GM23338 (cell line): ENCODE measurements around the gene NT5C2. TPM values are rescaled to one million over a fixed set of nuclear protein-coding genes. Genes with fewer than 3 reads are reported as not detected.

Source experiments
- ATAC-seq: fragments of 200-7000 bp; cut with Tn5 transposase; 3 replicates; pipeline ENCODE4 v1.9.1; 2020
- DNase-seq: peaks from one replicate; pipeline ENCODE4 v3.0.0-alpha.2; 2015; ENCODE audit warnings: low spot score
- H2AFZ ChIP-seq: fragments of 200-600 bp; sonication (generic); 2 replicates; pipeline ENCODE4 v1.8.0; 2016; ENCODE audit warnings: antibody characterized with exemption, mild to moderate bottlenecking, moderate library complexity
- H3F3A ChIP-seq: fragments of 200-600 bp; sonication (generic); replicated peaks from 2 replicates; pipeline ENCODE4 v1.8.0; 2017; ENCODE audit warnings: antibody characterized with exemption, mixed run types, low read depth
- H3K27ac ChIP-seq: fragments of 200-600 bp; sonication (generic); 2 replicates; pipeline ENCODE4 v1.6.1; 2016; ENCODE audit warnings: low read depth
- H3K27me3 ChIP-seq: fragments of 200-600 bp; sonication (generic); 2 replicates; pipeline ENCODE4 v1.8.0; 2016; ENCODE audit warnings: mild to moderate bottlenecking, mixed run types, moderate library complexity; ENCODE audit not compliant: insufficient read depth
- H3K36me3 ChIP-seq: fragments of 200-600 bp; sonication (generic); 2 replicates; pipeline ENCODE4 v1.8.0; 2016; ENCODE audit warnings: mild to moderate bottlenecking; ENCODE audit not compliant: insufficient read depth
- H3K4me1 ChIP-seq: fragments of 200-600 bp; sonication (generic); 2 replicates; pipeline ENCODE4 v1.8.0; 2016; ENCODE audit warnings: mild to moderate bottlenecking, moderate library complexity; ENCODE audit not compliant: insufficient read depth
- H3K4me2 ChIP-seq: fragments of 200-600 bp; sonication (generic); 2 replicates; pipeline ENCODE4 v1.7.1; 2017; ENCODE audit warnings: mixed run types
- H3K4me3 ChIP-seq: fragments of 200-600 bp; sonication (generic); 2 replicates; pipeline ENCODE4 v1.6.1; 2016; ENCODE audit warnings: mixed run types
- H3K79me2 ChIP-seq: fragments of 200-600 bp; sonication (generic); replicated peaks from 2 replicates; pipeline ENCODE4 v1.8.0; 2017; ENCODE audit warnings: mild to moderate bottlenecking; ENCODE audit not compliant: insufficient read depth
- H3K9me2 ChIP-seq: fragments of 200-600 bp; sonication (generic); 2 replicates; pipeline ENCODE4 v1.8.0; 2017; ENCODE audit not compliant: insufficient read depth
- H4K20me1 ChIP-seq: fragments of 200-600 bp; sonication (generic); replicated peaks from 2 replicates; pipeline ENCODE4 v1.8.0; 2017; ENCODE audit warnings: mild to moderate bottlenecking; ENCODE audit not compliant: insufficient read depth
- H3K27ac Mint-ChIP-seq: 2 replicates; pipeline ENCODE4 v1.8.0; 2020; ENCODE audit warnings: inconsistent platforms, mild to moderate bottlenecking, moderate library complexity, mixed read lengths
- H3K27me3 Mint-ChIP-seq: 3 replicates; pipeline ENCODE4 v1.8.0; 2022; ENCODE audit warnings: low read depth, mild to moderate bottlenecking, moderate library complexity, mixed read lengths, inconsistent platforms; ENCODE audit not compliant: insufficient read depth, poor library complexity
- H3K36me3 Mint-ChIP-seq: 3 replicates; pipeline ENCODE4 v1.8.0; 2021; ENCODE audit warnings: low read depth, mild to moderate bottlenecking, inconsistent platforms, moderate library complexity, mixed read lengths
- H3K4me1 Mint-ChIP-seq: 3 replicates; pipeline ENCODE4 v1.8.0; 2020; ENCODE audit warnings: mild to moderate bottlenecking, inconsistent platforms, mixed read lengths
- H3K4me3 Mint-ChIP-seq: 3 replicates; pipeline ENCODE4 v1.8.0; 2021; ENCODE audit warnings: moderate library complexity, mild to moderate bottlenecking, inconsistent platforms, mixed read lengths
- H3K9me3 Mint-ChIP-seq: 3 replicates; pipeline ENCODE4 v1.8.0; 2020; ENCODE audit warnings: moderate library complexity, mild to moderate bottlenecking, inconsistent platforms, mixed read lengths
- EZH2 ChIP-seq: fragments of 200-600 bp; sonication (generic); IDR thresholded peaks from one replicate; pipeline ENCODE4 v1.8.0; 2017; ENCODE audit warnings: antibody characterized with exemption, mild to moderate bottlenecking, low read depth; ENCODE audit not compliant: unreplicated experiment
- JUNB ChIP-seq: IDR thresholded peaks from one replicate; pipeline ENCODE4 v1.6.1; 2016; ENCODE audit warnings: antibody characterized with exemption; ENCODE audit not compliant: unreplicated experiment
- NANOG ChIP-seq: IDR thresholded peaks from 2 replicates; pipeline ENCODE4 v1.6.1; 2016; ENCODE audit warnings: antibody characterized with exemption, borderline replicate concordance
- ZNF462 ChIP-seq: fragments of 250-450 bp; sonication (Bioruptor Pico); IDR thresholded peaks from 2 replicates; pipeline ENCODE4 v1.5.0; 2020; ENCODE audit warnings: mild to moderate bottlenecking, moderate library complexity
- polyA plus RNA-seq: library from polyadenylated mRNA; unstranded; fragments of >200 nt; fragmentation: Nextera tagmentation; extraction: Ambion mirVana; gene quantifications from 2 replicates; pipeline ENCODE4 v1.2.1, GENCODE V29; 2016
- total RNA-seq: library from RNA; depleted of rRNA; stranded (reverse); fragments of >200 nt; shearing (Covaris generic); gene quantifications from 2 replicates; pipeline ENCODE4 v1.2.3, GENCODE V29; 2014
- TF ChIP-seq, protein P1 (sequence below): IDR thresholded peaks from 2 replicates; pipeline ENCODE4 v1.6.1; 2016; ENCODE audit warnings: antibody characterized with exemption

The NT5C2 gene
- total and polyA plus RNA-seq, 2 experiments from 2014 or later, result 33.9 to 85.4 TPM

GRCh38 chr10:103231047-103231551 is 38.0 kb upstream of the NT5C2 start:
- no peaks in the 10 kb centered on the region; the same call in 2 of the 3 replicates for H3K9me3 Mint-ChIP-seq
- Histone ChIP-seq H3K4me3 (no peak overlapping the region), H3K36me3 (no peaks in the 10 kb centered on the region), H3K27me3 (no peaks in the 10 kb centered on the region), H4K20me1 (no peaks in the 10 kb centered on the region), H3K9me2 (no peaks in the 10 kb centered on the region), H3K4me2 (peak overlapping the region; percentile 3; the same call in 1 of the 2 replicates), H3K27ac (peak overlapping the region; percentile 94), H3F3A (peaks cover 5% of the 10 kb centered on the region; the same call in 1 of the 2 replicates), H3K4me1 (peaks cover 6% of the 10 kb centered on the region), H2AFZ (no peak overlapping the region), H3K79me2 (no peaks in the 10 kb centered on the region)
- H3K4me1 Mint-ChIP-seq, result peaks cover 20% of the 10 kb centered on the region
- no peak overlapping the region for H3K4me3 Mint-ChIP-seq
- H3K27ac Mint-ChIP-seq, result peak overlapping the region; percentile 75; the same call in 1 of the 2 replicates
- DNase-seq (peak; percentile 95), ATAC-seq (peak; percentile 88)
- no peaks in the 10 kb centered on the region for H3K36me3 Mint-ChIP-seq
- peak; percentile 70 for TF ChIP-seq ZNF462
- peak; percentile 84 for TF ChIP-seq NANOG
- TF ChIP-seq, protein P1, sequence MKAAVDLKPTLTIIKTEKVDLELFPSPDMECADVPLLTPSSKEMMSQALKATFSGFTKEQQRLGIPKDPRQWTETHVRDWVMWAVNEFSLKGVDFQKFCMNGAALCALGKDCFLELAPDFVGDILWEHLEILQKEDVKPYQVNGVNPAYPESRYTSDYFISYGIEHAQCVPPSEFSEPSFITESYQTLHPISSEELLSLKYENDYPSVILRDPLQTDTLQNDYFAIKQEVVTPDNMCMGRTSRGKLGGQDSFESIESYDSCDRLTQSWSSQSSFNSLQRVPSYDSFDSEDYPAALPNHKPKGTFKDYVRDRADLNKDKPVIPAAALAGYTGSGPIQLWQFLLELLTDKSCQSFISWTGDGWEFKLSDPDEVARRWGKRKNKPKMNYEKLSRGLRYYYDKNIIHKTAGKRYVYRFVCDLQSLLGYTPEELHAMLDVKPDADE, result 0 out of 2 replicates have a peak, but pooled peaks have one; percentile 35
- TF ChIP-seq JUNB, result no peak
- peaks cover 9% of the 10 kb centered on the region for H3K27me3 Mint-ChIP-seq

- Histone ChIP-seq H3F3A (peaks cover 5% of the 10 kb centered on the region; the same call in 1 of the 2 replicates), H3K4me2 (no peak overlapping the region), H3K9me2 (0 out of 2 replicates have a peak, but pooled peaks cover 5% of the 10 kb centered on the region), H3K27me3 (no peaks in the 10 kb centered on the region), H3K79me2 (no peaks in the 10 kb centered on the region), H3K4me1 (peaks cover 6% of the 10 kb centered on the region; the same call in 1 of the 2 replicates), H4K20me1 (no peaks in the 10 kb centered on the region), H3K36me3 (no peaks in the 10 kb centered on the region; the same call in 1 of the 2 replicates), H2AFZ (no peak overlapping the region), H3K27ac (no peak overlapping the region), H3K4me3 (no peak overlapping the region)
- Mint-ChIP-seq H3K27me3 (peaks cover 8% of the 10 kb centered on the region), H3K27ac (no peak overlapping the region), H3K4me3 (no peak overlapping the region), H3K4me1 (peaks cover 16% of the 10 kb centered on the region), H3K36me3 (peaks cover 20% of the 10 kb centered on the region), H3K9me3 (peaks cover 28% of the 10 kb centered on the region)
- no peak for ATAC-seq
- no peak for DNase-seq
- TF ChIP-seq EZH2, result no peak
These were observed 34.3 kb upstream of the NT5C2 start for GRCh38 chr10:103227416-103227815.
